Measurements from ENCODE around the gene POLE2.
A peak's percentile ranks its signal among the peaks of the same experiment; 100 is the strongest.
"Not testable (repeated sequence)": the region's sequence is repeated elsewhere in the genome, so short reads cannot be mapped to it uniquely, and the experiment has no call there.

The POLE2 gene

GRCh38 chr14:49659526-49660455 is 28.2 kb downstream of the POLE2 start:
- no peak for DNase-seq

DNA sequence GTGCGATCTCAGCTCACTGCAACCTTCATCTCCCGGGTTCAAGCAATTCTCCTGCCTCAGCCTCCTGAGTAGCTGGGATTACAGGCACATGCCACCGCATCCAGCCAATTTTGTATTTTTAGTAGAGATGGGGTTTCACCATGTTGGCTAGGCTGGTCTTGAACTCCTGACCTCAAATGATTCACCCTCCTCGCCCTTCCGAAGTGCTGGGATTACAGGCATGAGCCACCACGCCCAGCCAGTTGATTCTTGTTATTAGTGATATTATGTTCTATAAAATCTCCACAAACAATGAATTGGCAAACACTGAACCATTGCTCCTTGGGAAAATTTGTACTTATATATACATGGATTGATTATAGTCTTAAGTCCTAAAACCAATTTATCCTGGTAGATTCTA is 30.5 kb downstream of the POLE2 start:
- not testable (repeated sequence) for DNase-seq

GRCh38 chr14:49654511-49654910 is 33.5 kb downstream of the POLE2 start:
- DNase-seq = no peak

DNA sequence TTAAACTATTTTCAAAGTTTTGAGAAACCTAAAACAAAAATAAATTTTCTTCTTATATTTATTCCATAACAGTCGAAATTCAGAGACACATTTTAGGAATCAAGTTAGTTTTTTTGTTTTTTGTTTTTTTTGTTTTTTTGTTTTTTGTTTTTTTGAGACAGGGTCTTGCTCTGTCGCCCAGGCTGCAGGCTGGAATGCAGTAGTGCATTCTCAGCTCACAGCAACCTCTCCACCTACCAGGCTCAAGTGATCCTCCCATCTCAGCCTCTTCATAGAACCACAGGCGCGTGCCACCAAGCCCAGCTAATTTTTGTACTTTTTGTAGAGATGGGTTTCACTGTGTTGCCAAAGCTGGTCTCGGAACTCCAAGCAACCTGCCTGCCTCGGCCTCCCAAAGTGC is 34.5 kb downstream of the POLE2 start:
- DNase-seq = no peak

- no peak for DNase-seq
Measured at GRCh38 chr14:49642163-49642562, 45.9 kb downstream of the POLE2 start.

DNA sequence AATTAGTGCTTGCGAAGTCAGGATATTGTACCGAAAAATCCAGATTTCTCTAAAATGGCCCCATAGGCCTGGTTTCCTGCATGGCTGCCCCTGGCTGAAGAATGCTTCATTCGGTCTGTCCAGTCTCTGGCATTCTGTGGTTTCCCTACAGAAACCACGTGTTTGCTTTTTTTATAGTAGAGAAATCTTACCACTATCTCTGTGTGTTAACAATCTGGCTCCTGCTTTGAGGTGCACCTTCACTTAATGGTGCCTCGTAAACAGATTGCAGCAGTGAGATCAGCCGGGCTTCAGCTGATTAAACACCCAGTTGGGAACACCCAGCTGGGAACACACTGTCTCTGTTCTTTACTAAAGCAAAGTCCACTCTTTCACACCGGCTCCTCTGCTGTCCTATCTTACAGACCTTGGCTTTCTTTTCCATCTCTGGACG is 46.3 kb downstream of the POLE2 start:
- DNase-seq = no peak

DNA sequence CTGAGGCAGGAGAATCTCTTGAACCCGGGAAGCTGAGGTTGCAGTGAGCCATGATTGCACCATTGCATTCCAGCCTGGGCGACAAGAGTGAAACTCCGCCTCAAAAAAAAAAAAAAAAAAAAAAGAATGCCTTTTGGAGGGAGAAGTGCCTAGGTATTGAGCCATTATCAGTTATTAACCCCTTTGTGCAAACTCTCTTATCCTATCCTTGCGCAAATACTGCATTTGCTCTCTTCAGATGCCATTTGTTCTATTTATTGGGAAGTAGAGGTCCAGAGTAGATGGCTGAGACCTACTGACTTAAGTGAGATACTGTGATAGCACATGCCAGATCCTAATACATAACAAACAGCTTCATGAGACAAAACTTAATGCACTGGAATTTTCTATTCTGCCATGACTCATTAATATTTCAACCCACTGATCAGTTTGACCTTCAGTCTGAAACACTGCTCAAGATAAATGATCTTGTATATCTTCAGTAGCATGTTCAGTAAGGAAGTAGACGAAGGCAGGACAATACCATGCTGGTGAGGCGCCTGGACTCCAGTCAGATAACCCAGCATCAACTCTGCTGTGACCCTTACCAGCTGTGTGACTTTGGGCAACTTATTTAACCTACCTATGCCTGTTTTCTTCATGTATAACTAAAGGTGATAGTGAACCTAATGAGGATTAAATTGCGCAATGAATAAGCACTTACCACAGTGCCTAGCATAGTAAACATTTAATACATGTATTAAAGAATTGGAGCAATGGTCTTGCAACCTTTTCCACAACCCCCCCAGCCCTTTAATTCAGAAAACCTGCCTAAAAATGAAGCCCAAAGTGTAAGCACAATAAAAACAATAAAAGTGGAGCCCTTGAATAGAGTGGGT is 47.2 kb downstream of the POLE2 start:
- no peak for DNase-seq

GRCh38 chr14:49637534-49638078 is 50.4 kb downstream of the POLE2 start:
- DNase-seq = no peak

DNA sequence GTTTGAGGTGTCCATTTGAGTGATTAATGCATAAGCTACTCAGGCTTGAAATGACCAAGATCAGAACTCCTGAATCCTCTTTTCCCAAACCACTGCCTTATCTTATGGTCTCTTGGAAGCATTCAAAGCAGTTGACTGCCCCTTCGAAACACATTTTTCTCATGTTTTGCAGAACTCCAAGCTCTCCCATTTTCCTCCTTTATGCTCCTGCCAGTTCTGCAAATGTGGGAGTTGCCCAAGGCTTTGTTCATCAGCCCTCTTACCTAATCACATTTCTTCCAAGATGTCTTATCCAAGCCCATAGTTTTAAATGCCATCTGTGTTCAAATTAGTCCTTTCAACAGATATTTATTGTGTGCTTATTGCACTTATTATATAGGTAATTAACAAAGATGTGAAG is 51.1 kb downstream of the POLE2 start:
- no peak for DNase-seq

DNA sequence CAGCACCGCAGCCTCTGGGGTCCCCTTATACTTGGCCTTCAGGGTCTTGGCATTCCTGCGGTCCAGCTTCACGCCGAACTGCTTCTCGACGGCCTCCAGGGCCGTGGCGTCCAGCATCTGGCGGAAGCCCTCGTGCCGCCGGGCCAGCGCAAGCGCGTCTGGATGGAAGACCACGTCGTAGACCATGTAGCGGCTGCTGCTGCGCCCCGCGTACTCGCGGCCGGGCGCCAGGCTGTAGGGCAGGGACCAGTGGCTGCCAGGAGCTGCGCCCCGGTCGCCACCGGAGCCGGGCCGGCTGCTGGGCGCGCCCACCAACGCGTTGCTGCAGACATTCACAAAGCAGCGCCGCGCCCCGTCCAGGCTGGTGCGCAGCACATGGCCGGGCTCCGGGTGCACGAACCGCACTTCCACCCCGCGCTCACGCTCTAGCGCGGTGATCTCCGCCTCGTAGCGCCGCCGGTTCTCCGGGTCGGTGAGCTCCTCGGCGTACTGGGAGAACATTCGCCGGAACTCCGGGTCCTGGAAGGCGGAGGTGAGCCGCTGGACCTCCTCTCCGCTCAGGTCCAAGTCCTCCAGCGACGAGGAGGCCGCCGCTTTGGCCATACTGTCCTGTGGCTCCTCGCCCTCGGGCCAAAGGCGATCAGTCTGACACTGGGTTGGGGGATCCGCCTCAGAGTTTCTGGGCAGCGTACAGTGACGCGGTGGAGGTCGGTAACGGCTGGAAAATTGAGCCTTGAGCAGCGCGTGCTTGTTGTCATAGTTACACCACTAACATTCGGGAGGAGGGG is 53.3 kb downstream of the POLE2 start, which contains the start of gene DNAAF2:
DNAAF2 (minus strand) TSS at position 698 of the 788 bp plus-strand sequence; CDS start at position 603, 95 bp downstream.
- DNase-seq = peak; percentile 33 to 54

- peak; percentile 86 to 90 for DNase-seq
Measured at GRCh38 chr14:49633640-49634546, 54.1 kb downstream of the POLE2 start.

DNA sequence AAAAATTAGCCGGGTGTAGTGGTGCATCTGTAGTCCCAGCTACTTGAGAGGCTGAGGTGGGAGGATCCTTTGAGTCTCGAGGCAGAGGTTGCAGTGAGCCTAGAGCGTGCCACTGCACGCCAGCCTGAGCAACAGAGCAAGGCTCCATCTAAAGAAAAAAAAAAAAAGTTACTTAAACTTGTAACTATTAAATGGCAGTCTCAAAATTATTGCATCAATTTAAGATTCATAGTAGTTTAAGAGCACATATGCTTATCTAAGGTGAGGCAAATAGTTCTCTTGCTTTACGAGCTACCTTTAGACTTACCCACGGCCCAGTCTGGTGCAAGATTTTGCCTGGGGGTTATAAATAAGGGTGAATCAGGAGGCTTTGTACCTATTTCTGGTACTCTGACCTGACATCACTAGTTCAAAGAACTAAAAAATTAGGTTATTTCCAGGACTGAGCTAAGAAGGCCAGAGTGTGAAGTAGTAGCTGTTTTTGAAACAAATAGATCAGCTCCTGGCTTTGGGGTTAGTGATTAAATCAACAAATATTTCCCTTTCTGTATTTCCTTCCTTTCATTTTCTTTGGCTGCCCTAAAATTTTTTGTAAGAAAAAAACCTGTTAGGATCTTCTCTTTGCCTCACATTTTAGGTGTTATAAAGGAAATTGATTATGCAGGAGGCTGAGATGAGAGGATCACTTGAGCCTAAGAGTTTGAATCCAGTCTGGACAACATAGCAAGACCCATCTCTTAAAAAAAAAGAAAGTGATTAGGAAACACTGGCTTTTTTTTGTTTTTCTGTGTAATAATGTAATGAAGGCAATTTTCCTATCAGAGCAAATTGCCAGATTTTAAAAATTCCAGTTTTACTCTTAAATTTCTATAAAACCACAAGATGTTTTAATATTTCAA is 63.8 kb downstream of the POLE2 start:
- DNase-seq = no peak

- no peak for DNase-seq
Measured at GRCh38 chr14:49623387-49623786, 64.6 kb downstream of the POLE2 start.

- no peak for DNase-seq
Measured at GRCh38 chr14:49622022-49622607, 65.9 kb downstream of the POLE2 start.

DNA sequence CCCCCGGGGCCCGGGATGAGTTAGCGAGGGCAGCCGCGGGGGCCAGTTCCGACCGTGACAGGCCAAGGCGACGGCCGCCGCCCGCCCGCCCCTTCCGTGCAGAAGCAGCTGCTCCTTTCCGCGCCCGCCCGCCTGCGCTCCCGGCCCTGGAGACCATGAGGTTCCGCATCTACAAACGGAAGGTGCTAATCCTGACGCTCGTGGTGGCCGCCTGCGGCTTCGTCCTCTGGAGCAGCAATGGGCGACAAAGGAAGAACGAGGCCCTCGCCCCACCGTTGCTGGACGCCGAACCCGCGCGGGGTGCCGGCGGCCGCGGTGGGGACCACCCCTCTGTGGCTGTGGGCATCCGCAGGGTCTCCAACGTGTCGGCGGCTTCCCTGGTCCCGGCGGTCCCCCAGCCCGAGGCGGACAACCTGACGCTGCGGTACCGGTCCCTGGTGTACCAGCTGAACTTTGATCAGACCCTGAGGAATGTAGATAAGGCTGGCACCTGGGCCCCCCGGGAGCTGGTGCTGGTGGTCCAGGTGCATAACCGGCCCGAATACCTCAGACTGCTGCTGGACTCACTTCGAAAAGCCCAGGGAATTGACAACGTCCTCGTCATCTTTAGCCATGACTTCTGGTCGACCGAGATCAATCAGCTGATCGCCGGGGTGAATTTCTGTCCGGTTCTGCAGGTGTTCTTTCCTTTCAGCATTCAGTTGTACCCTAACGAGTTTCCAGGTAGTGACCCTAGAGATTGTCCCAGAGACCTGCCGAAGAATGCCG is 66.7 kb downstream of the POLE2 start:
- DNase-seq = peak; percentile 49 to 66

DNA sequence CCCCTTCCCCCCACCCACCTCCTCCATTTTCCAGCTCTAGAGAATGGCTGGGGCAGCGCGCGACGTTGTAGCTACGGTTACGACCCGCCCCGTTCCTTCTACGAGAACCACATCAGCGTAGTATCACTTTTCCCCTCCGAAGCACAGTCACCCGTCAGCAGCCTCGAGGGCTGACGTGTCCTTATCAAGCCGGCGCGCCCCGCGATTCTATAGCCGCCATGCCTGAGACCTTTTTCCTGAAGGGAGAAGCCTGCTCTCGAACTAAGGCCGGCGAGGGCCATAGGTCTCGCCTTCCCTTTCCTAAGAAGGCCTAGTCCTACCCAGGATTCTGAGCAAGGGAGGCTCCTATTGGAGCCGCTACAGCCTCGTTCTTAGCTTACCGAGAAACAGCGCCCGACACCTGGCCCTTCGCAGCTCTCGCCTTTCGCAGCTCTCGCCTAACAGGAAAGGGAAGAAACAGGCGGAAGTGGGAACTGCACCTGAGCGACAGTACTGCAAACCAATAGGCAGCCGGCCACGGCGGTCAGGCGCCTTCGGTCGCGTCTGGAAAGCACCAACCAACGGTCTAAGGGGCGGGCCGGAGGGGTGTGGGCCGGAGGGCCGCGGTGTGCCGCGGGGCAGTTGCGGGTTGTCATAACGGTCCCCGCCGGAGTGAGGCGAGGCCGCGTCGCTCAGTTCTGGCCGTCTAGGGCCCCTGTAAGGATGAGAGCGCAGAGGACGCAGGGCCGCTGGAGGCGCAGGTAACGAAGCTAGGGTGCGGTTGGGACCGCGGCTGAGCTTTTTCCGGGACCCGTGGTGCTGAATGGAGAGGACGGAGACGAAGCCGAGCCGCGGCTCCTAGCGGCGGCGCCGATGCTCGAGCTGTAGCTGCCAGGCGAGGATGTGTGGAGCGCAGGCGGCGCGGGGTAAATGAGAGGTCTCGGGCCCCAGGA is 67.6 kb downstream of the POLE2 start, which contains the start of the genes MGAT2 and RPL36AL:
MGAT2 (plus strand) TSS at position 618 of the 932 bp plus-strand sequence. CDS start 470 bp downstream, outside the sequence.
RPL36AL (minus strand) TSS at position 445 of the 932 bp plus-strand sequence. CDS start 1,522 bp downstream, outside the sequence.
- peak; percentile 98 for DNase-seq

- DNase-seq = no peak
Measured at GRCh38 chr14:49619730-49620129, 68.3 kb downstream of the POLE2 start.

Data from Kasumi-1 (cell line).